HepG2 (cell line): ENCODE data around the gene SMIM36. TPM values are rescaled to one million over a fixed set of nuclear protein-coding genes. Genes with fewer than 3 reads are reported as not detected.

ENCODE experiments used
- CREM ChIP-seq, 2 experiments: sonication (generic) in 1 of 2; formaldehyde crosslinking in 1 of 2; IDR thresholded peaks; 2 replicates each; pipeline versions ENCODE4 v1.4.0 to v1.6.1; 2016 to 2020; ENCODE audit warnings: antibody characterized with exemption in 1 of 2, mild to moderate bottlenecking in 1 of 2, missing genetic modification reagents in 1 of 2
- ETV5 ChIP-seq: IDR thresholded peaks from 2 replicates; pipeline ENCODE4 v1.6.1; 2018; ENCODE audit warnings: missing biosample characterization, missing genetic modification reagents, inconsistent platforms, borderline replicate concordance
- FOSL2 ChIP-seq: sonication (generic); formaldehyde crosslinking; IDR thresholded peaks from 2 replicates; pipeline ENCODE4 v1.4.0; 2020; ENCODE audit warnings: missing genetic modification reagents
- FOXJ3 ChIP-seq: sonication (generic); formaldehyde crosslinking; IDR thresholded peaks from 2 replicates; pipeline ENCODE4 v1.4.0; 2020; ENCODE audit warnings: missing genetic modification reagents, mild to moderate bottlenecking, borderline replicate concordance
- FOXP1 ChIP-seq, 2 experiments: fragments of 450-650 bp in 1 of 2; IDR thresholded peaks; 2 replicates each; pipeline ENCODE4 v1.6.1; 2017 to 2018; ENCODE audit warnings: antibody characterized with exemption in 1 of 2
- HDAC2 ChIP-seq: sonication (generic); formaldehyde crosslinking; IDR thresholded peaks from 2 replicates; pipeline ENCODE4 v1.4.0; 2020; ENCODE audit warnings: missing genetic modification reagents
- HIC2 ChIP-seq: sonication (generic); formaldehyde crosslinking; IDR thresholded peaks from 2 replicates; pipeline ENCODE4 v1.9.0; 2022; ENCODE audit warnings: low read depth, missing genetic modification reagents
- NFE2L2 ChIP-seq: fragments of 150-350 bp; IDR thresholded peaks from 2 replicates; pipeline ENCODE4 v1.6.1; 2014; ENCODE audit warnings: low read length
- PATZ1 ChIP-seq: sonication (generic); formaldehyde crosslinking; IDR thresholded peaks from 2 replicates; pipeline ENCODE4 v1.4.0; 2020; ENCODE audit warnings: missing genetic modification reagents
- RFXAP ChIP-seq: sonication (generic); formaldehyde crosslinking; IDR thresholded peaks from 2 replicates; pipeline ENCODE4 v1.4.0; 2020; ENCODE audit warnings: missing genetic modification reagents, borderline replicate concordance
- SOX13 ChIP-seq, 3 experiments: fragments of 450-650 bp in 1 of 3; sonication (generic) in 1 of 3; formaldehyde crosslinking in 1 of 3; IDR thresholded peaks in 2 of 3; conservative IDR thresholded peaks in 1 of 3; 2 replicates each; pipeline versions ENCODE4 v1.5.0 to v1.6.1; 2016 to 2020; ENCODE audit warnings: antibody characterized with exemption in 1 of 3, mild to moderate bottlenecking in 1 of 3, missing compliant biosample characterization in 1 of 3, missing genetic modification reagents in 1 of 3, moderate library complexity in 1 of 3
- SOX6 ChIP-seq, 2 experiments: fragments of 450-650 bp in 1 of 2; sonication (generic) in 1 of 2; formaldehyde crosslinking in 1 of 2; IDR thresholded peaks; 2 replicates each; pipeline versions ENCODE4 v1.4.0 to v1.6.1; 2017 to 2020; ENCODE audit warnings: antibody characterized with exemption in 1 of 2, mild to moderate bottlenecking in 1 of 2, missing genetic modification reagents in 1 of 2
- SP140L ChIP-seq: sonication (generic); formaldehyde crosslinking; IDR thresholded peaks from 2 replicates; pipeline ENCODE4 v1.4.0; 2020; ENCODE audit warnings: missing genetic modification reagents, borderline replicate concordance
- TCF12 ChIP-seq, 2 experiments: fragments of 450-650 bp in 1 of 2; sonication (generic) in 1 of 2; formaldehyde crosslinking in 1 of 2; IDR thresholded peaks; 2 replicates each; pipeline versions ENCODE4 v1.6.1 to v1.8.0; 2017 to 2022; ENCODE audit warnings: antibody characterized with exemption in 1 of 2, mild to moderate bottlenecking in 1 of 2, missing genetic modification reagents in 1 of 2, moderate library complexity in 1 of 2
- TEF ChIP-seq: sonication (generic); formaldehyde crosslinking; IDR thresholded peaks from 2 replicates; pipeline ENCODE4 v1.5.0; 2020; ENCODE audit warnings: missing genetic modification reagents
- ZGPAT ChIP-seq: IDR thresholded peaks from 2 replicates; pipeline ENCODE4 v1.6.1; 2016; ENCODE audit warnings: mild to moderate bottlenecking
- ZNF275 ChIP-seq: sonication (generic); formaldehyde crosslinking; IDR thresholded peaks from 2 replicates; pipeline ENCODE4 v1.8.0; 2022; ENCODE audit warnings: missing genetic modification reagents, mild to moderate bottlenecking, inconsistent platforms, borderline replicate concordance
- ZSCAN29 ChIP-seq: sonication (generic); formaldehyde crosslinking; conservative IDR thresholded peaks from 2 replicates; pipeline ENCODE4 v1.4.0; 2020; ENCODE audit warnings: mild to moderate bottlenecking, missing genetic modification reagents
- polyA plus RNA-seq, 8 experiments: library from polyadenylated mRNA; depleted of rRNA in 3 of 8; stranded (reverse) in 7 of 8; unstranded in 1 of 8; fragments of >200 nt; fragmentation: Illumina TruSeq in 4 of 8; extraction: Trizol in 4 of 8; gene quantifications; 2 replicates each; pipeline versions ENCODE4 v1.2.1 to v1.2.3, GENCODE V29; 2011 to 2016; ENCODE audit warnings: low read depth in 4 of 8, missing spikeins in 1 of 8, mixed read lengths in 1 of 8; ENCODE audit not compliant: insufficient read depth in 1 of 8
- total RNA-seq, 5 experiments: library from RNA; depleted of rRNA; stranded (reverse); fragments of >200 nt; fragmentation: Illumina TruSeq; extraction: Trizol; gene quantifications; 2 replicates each; pipeline ENCODE4 v1.2.3, GENCODE V29; 2016; ENCODE audit warnings: low read depth in 1 of 5

The SMIM36 gene
- total and polyA plus RNA-seq, 2 of the 13 experiments (the other 11 are each of a cell fraction or from before 2014, with no cell fraction given), result not detected

GRCh38 chr17:55433029-55433628 lies 78.1 kb downstream of the SMIM36 start (continued):
- TF ChIP-seq ZGPAT (peak; percentile 67), SOX6 (IDR thresholded peaks at IDR 0.05) (no peak), SOX6 (CRISPR knock-in tag; IDR thresholded peaks at IDR 0.05) (peak; percentile 93), TEF (CRISPR knock-in tag) (0 out of 2 replicates have a peak, but pooled peaks have one; percentile 56), RFXAP (peak; percentile 39; the same call in 1 of the 2 replicates), ETV5 (CRISPR knock-in tag) (peak; percentile 41; the same call in 1 of the 2 replicates), HIC2 (CRISPR knock-in tag) (peak; percentile 84; the same call in 1 of the 2 replicates), ZNF275 (CRISPR knock-in tag) (0 out of 2 replicates have a peak, but pooled peaks have one; percentile 27), HDAC2 (CRISPR knock-in tag) (peak; percentile 60; the same call in 1 of the 2 replicates), FOXJ3 (CRISPR knock-in tag) (peak; percentile 82; the same call in 1 of the 2 replicates), SP140L (CRISPR knock-in tag) (0 out of 2 replicates have a peak, but pooled peaks have one; percentile 19), SOX13 (IDR thresholded peaks at IDR 0.05) (peak; percentile 69; the same call in 1 of the 2 replicates), SOX13 (CRISPR knock-in tag; conservative IDR thresholded peaks at IDR 0.05 in 1 of 2, IDR thresholded peaks at IDR 0.05 in 1 of 2) (peak in 1 of 2 experiments; percentile 96; a peak in 2 of 4 replicates), PATZ1 (peak; percentile 51; the same call in 1 of the 2 replicates), CREM (IDR thresholded peaks at IDR 0.05) (peak; percentile 67; the same call in 1 of the 2 replicates), CREM (CRISPR knock-in tag; IDR thresholded peaks at IDR 0.05) (no peak), FOXP1 (IDR thresholded peaks at IDR 0.05) (no peak; the same call in 1 of the 2 replicates), FOXP1 (CRISPR knock-in tag; IDR thresholded peaks at IDR 0.05) (peak; percentile 92), FOSL2 (CRISPR knock-in tag) (peak; percentile 91), ZSCAN29 (CRISPR knock-in tag) (no peak; the same call in 1 of the 2 replicates), TCF12 (IDR thresholded peaks at IDR 0.05) (no peak), TCF12 (CRISPR knock-in tag; IDR thresholded peaks at IDR 0.05) (0 out of 2 replicates have a peak, but pooled peaks have one; percentile 21), NFE2L2 (no peak)
